ENCODE data around the gene PILRA. TPM values are rescaled to one million over a fixed set of nuclear protein-coding genes. Genes with fewer than 3 reads are reported as not detected.
"Not testable (repeated sequence)": the region's sequence is repeated elsewhere in the genome, so short reads cannot be mapped to it uniquely, and the experiment has no call there.

The PILRA gene
- total and polyA plus RNA-seq, 2 experiments from 2014 or later = 0.38 to 5.3 TPM

DNA sequence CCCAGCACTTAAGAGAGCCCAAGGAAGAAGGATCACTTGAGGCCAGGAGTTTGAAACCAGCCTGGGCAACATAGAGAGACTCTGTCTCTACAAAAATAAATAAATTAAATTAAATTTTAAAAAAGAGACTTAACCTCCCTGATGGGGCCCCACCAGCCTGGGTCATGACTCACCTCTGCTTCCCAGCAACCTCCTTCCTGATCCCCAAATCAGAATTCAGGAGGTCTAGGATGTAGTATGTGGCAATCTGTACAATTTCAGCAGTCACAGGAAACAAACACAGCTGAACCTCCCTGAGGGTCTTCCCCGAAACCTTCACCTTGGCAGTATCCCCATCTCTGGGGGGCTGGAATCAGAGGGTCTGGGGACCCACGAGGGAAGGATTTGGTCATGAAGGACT is 72.8 kb downstream of the PILRA start (continued):
- TF ChIP-seq, protein P1, sequence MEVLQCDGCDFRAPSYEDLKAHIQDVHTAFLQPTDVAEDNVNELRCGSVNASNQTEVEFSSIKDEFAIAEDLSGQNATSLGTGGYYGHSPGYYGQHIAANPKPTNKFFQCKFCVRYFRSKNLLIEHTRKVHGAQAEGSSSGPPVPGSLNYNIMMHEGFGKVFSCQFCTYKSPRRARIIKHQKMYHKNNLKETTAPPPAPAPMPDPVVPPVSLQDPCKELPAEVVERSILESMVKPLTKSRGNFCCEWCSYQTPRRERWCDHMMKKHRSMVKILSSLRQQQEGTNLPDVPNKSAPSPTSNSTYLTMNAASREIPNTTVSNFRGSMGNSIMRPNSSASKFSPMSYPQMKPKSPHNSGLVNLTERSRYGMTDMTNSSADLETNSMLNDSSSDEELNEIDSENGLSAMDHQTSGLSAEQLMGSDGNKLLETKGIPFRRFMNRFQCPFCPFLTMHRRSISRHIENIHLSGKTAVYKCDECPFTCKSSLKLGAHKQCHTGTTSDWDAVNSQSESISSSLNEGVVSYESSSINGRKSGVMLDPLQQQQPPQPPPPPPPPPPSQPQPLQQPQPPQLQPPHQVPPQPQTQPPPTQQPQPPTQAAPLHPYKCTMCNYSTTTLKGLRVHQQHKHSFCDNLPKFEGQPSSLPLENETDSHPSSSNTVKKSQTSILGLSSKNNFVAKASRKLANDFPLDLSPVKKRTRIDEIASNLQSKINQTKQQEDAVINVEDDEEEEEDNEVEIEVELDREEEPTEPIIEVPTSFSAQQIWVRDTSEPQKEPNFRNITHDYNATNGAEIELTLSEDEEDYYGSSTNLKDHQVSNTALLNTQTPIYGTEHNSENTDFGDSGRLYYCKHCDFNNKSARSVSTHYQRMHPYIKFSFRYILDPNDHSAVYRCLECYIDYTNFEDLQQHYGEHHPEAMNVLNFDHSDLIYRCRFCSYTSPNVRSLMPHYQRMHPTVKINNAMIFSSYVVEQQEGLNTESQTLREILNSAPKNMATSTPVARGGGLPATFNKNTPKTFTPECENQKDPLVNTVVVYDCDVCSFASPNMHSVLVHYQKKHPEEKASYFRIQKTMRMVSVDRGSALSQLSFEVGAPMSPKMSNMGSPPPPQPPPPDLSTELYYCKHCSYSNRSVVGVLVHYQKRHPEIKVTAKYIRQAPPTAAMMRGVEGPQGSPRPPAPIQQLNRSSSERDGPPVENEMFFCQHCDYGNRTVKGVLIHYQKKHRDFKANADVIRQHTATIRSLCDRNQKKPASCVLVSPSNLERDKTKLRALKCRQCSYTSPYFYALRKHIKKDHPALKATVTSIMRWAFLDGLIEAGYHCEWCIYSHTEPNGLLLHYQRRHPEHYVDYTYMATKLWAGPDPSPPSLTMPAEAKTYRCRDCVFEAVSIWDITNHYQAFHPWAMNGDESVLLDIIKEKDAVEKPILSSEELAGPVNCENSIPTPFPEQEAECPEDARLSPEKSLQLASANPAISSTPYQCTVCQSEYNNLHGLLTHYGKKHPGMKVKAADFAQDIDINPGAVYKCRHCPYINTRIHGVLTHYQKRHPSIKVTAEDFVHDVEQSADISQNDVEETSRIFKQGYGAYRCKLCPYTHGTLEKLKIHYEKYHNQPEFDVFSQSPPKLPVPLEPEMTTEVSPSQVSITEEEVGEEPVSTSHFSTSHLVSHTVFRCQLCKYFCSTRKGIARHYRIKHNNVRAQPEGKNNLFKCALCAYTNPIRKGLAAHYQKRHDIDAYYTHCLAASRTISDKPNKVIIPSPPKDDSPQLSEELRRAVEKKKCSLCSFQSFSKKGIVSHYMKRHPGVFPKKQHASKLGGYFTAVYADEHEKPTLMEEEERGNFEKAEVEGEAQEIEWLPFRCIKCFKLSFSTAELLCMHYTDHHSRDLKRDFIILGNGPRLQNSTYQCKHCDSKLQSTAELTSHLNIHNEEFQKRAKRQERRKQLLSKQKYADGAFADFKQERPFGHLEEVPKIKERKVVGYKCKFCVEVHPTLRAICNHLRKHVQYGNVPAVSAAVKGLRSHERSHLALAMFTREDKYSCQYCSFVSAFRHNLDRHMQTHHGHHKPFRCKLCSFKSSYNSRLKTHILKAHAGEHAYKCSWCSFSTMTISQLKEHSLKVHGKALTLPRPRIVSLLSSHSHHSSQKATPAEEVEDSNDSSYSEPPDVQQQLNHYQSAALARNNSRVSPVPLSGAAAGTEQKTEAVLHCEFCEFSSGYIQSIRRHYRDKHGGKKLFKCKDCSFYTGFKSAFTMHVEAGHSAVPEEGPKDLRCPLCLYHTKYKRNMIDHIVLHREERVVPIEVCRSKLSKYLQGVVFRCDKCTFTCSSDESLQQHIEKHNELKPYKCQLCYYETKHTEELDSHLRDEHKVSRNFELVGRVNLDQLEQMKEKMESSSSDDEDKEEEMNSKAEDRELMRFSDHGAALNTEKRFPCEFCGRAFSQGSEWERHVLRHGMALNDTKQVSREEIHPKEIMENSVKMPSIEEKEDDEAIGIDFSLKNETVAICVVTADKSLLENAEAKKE (CRISPR knock-in tag; IDR thresholded peaks at IDR 0.05) = no peak

DNA sequence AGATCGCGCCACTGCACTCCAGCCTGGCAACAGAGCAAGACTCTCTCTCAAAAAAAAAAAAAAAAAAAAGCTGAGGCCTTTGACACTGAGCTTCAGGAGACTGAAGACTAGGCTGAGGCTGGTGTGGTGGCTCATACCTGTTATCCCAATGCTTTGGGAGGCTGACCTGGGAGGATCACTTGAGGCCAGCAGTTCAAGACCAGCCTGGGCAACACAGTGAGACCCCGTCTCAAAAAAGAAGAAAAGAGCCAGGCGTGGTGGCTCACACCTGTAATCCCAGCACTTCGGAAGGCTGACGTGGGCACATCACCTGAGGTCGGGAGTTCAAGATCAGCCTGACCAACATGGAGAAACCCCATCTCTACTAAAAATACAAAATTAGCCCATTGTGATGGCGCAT is 74.1 kb downstream of the PILRA start:
- Mint-ChIP-seq H3K4me1 (peaks cover 12% of the 10 kb centered on the region), H3K27me3 (ENCODE audit: insufficient read depth, low read depth, poor library complexity) (peaks cover 22% of the 10 kb centered on the region)
- not testable (repeated sequence) for H3K27me3 ChIP-seq (ENCODE audit: insufficient read depth); H3K9me2 ChIP-seq (ENCODE audit: insufficient read depth); H3K36me3 ChIP-seq (ENCODE audit: insufficient read depth); H3K27ac Mint-ChIP-seq; H3K4me3 ChIP-seq; ATAC-seq; H3K27ac ChIP-seq (ENCODE audit: low read depth); H3K79me2 ChIP-seq (replicated peaks; ENCODE audit: insufficient read depth); H3K4me1 ChIP-seq (ENCODE audit: insufficient read depth); H3F3A ChIP-seq (replicated peaks; ENCODE audit: low read depth); DNase-seq (ENCODE audit: low spot score); H3K4me3 Mint-ChIP-seq; H3K9me3 Mint-ChIP-seq; H3K4me2 ChIP-seq; H4K20me1 ChIP-seq (replicated peaks; ENCODE audit: insufficient read depth); H3K36me3 Mint-ChIP-seq (ENCODE audit: low read depth); H2AFZ ChIP-seq

DNA sequence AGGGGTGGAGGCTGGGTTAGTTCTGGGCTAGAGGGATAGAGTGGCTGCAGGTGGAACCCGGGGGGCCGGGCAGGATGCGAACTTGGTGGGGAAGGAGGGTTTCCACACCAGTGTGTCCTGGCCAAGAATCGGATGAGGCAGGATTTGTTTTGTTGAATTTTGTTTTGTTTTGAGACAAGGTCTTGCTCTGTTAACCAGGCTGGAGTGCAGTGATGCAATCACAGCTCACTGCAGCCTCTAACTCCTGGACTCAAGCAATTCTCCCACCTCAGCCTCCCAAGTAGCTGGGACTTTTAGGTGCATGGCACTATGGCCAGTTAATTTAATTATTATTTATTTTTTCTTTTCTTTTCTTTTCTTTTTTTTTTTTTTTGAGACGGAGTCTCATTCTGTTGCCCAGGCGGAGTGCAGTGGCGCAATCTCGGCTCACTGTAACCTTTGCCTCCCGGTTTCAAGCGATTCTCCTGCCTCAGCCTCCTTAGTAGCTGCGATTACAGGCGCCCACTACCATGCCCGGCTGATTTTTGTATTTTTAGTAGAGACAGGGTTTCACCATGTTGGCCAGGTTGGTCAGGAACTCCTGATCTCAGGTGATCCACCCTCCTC is 76.0 kb downstream of the PILRA start:
- no peaks in the 10 kb centered on the region for H3K79me2 ChIP-seq (replicated peaks; ENCODE audit: insufficient read depth)
- DNase-seq (ENCODE audit: low spot score) = no peak
- H3K4me1 Mint-ChIP-seq = peaks cover 10% of the 10 kb centered on the region
- no peak overlapping the region for H3K4me3 Mint-ChIP-seq
- no peaks in the 10 kb centered on the region for H3K27me3 ChIP-seq (ENCODE audit: insufficient read depth)
- no peaks in the 10 kb centered on the region for H3K9me3 Mint-ChIP-seq
- no peaks in the 10 kb centered on the region for H3K36me3 ChIP-seq (ENCODE audit: insufficient read depth)
- H4K20me1 ChIP-seq (replicated peaks; ENCODE audit: insufficient read depth) = no peaks in the 10 kb centered on the region
- no peak overlapping the region for H3K27ac ChIP-seq (ENCODE audit: low read depth)
- no peak for ATAC-seq
- H2AFZ ChIP-seq = no peak overlapping the region
- H3K27me3 Mint-ChIP-seq (ENCODE audit: insufficient read depth, low read depth, poor library complexity) = peaks cover 17% of the 10 kb centered on the region
- no peaks in the 10 kb centered on the region for H3K9me2 ChIP-seq (ENCODE audit: insufficient read depth)
- no peaks in the 10 kb centered on the region for H3F3A ChIP-seq (replicated peaks; ENCODE audit: low read depth)
- no peak overlapping the region for H3K27ac Mint-ChIP-seq
- H3K4me3 ChIP-seq = no peak overlapping the region
- H3K36me3 Mint-ChIP-seq (ENCODE audit: low read depth) = no peaks in the 10 kb centered on the region
- no peak overlapping the region for H3K4me2 ChIP-seq
- H3K4me1 ChIP-seq (ENCODE audit: insufficient read depth) = no peaks in the 10 kb centered on the region; the same call in 1 of the 2 replicates
- TF ChIP-seq, protein P1 (CRISPR knock-in tag; IDR thresholded peaks at IDR 0.05) = no peak
- TF ChIP-seq JUNB (IDR thresholded peaks at IDR 0.05; ENCODE audit: unreplicated experiment) = no peak
- no peak for TF ChIP-seq STAT1 (IDR thresholded peaks at IDR 0.05; ENCODE audit: unreplicated experiment)
- TF ChIP-seq ZNF114 (CRISPR knock-in tag; IDR thresholded peaks at IDR 0.05) = no peak
